ENCODE results near the gene MAML2. TPM values are rescaled to one million over a fixed set of nuclear protein-coding genes. Genes with fewer than 3 reads are reported as not detected.
A peak's percentile ranks its signal among the peaks of the same experiment; 100 is the strongest.

Gene MAML2
- total and polyA plus RNA-seq, 9 of the 15 experiments (the other 6 are each of a cell fraction or from before 2014, with no cell fraction given), result 0.79 to 6.8 (median 4.8) TPM

- TF ChIP-seq, protein P1, sequence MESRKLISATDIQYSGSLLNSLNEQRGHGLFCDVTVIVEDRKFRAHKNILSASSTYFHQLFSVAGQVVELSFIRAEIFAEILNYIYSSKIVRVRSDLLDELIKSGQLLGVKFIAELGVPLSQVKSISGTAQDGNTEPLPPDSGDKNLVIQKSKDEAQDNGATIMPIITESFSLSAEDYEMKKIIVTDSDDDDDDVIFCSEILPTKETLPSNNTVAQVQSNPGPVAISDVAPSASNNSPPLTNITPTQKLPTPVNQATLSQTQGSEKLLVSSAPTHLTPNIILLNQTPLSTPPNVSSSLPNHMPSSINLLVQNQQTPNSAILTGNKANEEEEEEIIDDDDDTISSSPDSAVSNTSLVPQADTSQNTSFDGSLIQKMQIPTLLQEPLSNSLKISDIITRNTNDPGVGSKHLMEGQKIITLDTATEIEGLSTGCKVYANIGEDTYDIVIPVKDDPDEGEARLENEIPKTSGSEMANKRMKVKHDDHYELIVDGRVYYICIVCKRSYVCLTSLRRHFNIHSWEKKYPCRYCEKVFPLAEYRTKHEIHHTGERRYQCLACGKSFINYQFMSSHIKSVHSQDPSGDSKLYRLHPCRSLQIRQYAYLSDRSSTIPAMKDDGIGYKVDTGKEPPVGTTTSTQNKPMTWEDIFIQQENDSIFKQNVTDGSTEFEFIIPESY (CRISPR knock-in tag; IDR thresholded peaks at IDR 0.05), result no peak
- no peak for TF ChIP-seq ZNF740 (CRISPR knock-in tag; IDR thresholded peaks at IDR 0.05)
- no peak for TF ChIP-seq ZNF740 (tag; IDR thresholded peaks at IDR 0.05)
- TF ChIP-seq RBBP5 (IDR thresholded peaks at IDR 0.05; ENCODE audit: borderline replicate concordance, insufficient read depth, low read length, poor library complexity, severe bottlenecking), result no peak
- no peak for TF ChIP-seq HDAC6 (IDR thresholded peaks at IDR 0.05; ENCODE audit: low read depth, low read length)
- TF ChIP-seq PTBP1 (IDR thresholded peaks at IDR 0.05; ENCODE audit: low read depth, low read length), result no peak
- TF ChIP-seq CBFA2T3 (IDR thresholded peaks at IDR 0.05), result no peak
- TF ChIP-seq KAT2B (IDR thresholded peaks at IDR 0.05; ENCODE audit: low read depth, low read length), result no peak
- no peak for TF ChIP-seq TCF15 (CRISPR knock-in tag; IDR thresholded peaks at IDR 0.05)
- 0 out of 2 replicates have a peak, but pooled peaks have one; percentile 17 for TF ChIP-seq DEAF1 (CRISPR knock-in tag; IDR thresholded peaks at IDR 0.05)
- TF ChIP-seq CHD4 (IDR thresholded peaks at IDR 0.05; ENCODE audit: insufficient read depth, insufficient replicate concordance, low read depth, low read length, poor library complexity, severe bottlenecking), result no peak
- TF ChIP-seq, protein P2, sequence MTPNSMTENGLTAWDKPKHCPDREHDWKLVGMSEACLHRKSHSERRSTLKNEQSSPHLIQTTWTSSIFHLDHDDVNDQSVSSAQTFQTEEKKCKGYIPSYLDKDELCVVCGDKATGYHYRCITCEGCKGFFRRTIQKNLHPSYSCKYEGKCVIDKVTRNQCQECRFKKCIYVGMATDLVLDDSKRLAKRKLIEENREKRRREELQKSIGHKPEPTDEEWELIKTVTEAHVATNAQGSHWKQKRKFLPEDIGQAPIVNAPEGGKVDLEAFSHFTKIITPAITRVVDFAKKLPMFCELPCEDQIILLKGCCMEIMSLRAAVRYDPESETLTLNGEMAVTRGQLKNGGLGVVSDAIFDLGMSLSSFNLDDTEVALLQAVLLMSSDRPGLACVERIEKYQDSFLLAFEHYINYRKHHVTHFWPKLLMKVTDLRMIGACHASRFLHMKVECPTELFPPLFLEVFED (CRISPR knock-in tag; conservative IDR thresholded peaks at IDR 0.05), result no peak
- no peak for TF ChIP-seq ZBTB12 (CRISPR knock-in tag; IDR thresholded peaks at IDR 0.05)
- TF ChIP-seq GATAD2A (IDR thresholded peaks at IDR 0.05), result no peak
- TF ChIP-seq EHMT2 (IDR thresholded peaks at IDR 0.05), result no peak
- TF ChIP-seq, protein P3, sequence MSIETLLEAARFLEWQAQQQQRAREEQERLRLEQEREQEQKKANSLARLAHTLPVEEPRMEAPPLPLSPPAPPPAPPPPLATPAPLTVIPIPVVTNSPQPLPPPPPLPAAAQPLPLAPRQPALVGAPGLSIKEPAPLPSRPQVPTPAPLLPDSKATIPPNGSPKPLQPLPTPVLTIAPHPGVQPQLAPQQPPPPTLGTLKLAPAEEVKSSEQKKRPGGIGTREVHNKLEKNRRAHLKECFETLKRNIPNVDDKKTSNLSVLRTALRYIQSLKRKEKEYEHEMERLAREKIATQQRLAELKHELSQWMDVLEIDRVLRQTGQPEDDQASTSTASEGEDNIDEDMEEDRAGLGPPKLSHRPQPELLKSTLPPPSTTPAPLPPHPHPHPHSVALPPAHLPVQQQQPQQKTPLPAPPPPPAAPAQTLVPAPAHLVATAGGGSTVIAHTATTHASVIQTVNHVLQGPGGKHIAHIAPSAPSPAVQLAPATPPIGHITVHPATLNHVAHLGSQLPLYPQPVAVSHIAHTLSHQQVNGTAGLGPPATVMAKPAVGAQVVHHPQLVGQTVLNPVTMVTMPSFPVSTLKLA (conservative IDR thresholded peaks at IDR 0.05), result 0 out of 4 replicates have a peak, but pooled peaks of 1 of the 2 experiments have one; percentile 20
- TF ChIP-seq SMAD4 (CRISPR knock-in tag; conservative IDR thresholded peaks at IDR 0.05), result 0 out of 2 replicates have a peak, but pooled peaks have one; percentile 7
Observed at GRCh38 chr11:96256215-96257011, 86.6 kb downstream of the MAML2 start (continued).

Measured in K562 (cell line).